Upper lobe of right lung (tissue), 1 donor: ENCODE results near the gene FAM193B. TPM values are rescaled to one million over a fixed set of nuclear protein-coding genes. Genes with fewer than 3 reads are reported as not detected.

Experiments used
- ATAC-seq: fragments of 200-7000 bp; cut with Tn5 transposase; one replicate; pipeline ENCODE4 v1.9.1; 2020; ENCODE audit warnings: mild to moderate bottlenecking, moderate library complexity
- DNase-seq: peaks from one replicate; pipeline ENCODE4 v3.0.0-alpha.2; 2020
- H3K27ac ChIP-seq: fragments of 200-600 bp; one replicate; pipeline ENCODE4 v1.8.0; 2022
- H3K27me3 ChIP-seq: fragments of 200-600 bp; one replicate; pipeline ENCODE4 v1.8.0; 2022; ENCODE audit warnings: mild to moderate bottlenecking
- H3K36me3 ChIP-seq: fragments of 200-600 bp; one replicate; pipeline ENCODE4 v1.8.0; 2022
- H3K4me1 ChIP-seq: fragments of 200-600 bp; one replicate; pipeline ENCODE4 v1.8.0; 2022
- H3K4me3 ChIP-seq: fragments of 200-600 bp; one replicate; pipeline ENCODE4 v1.8.0; 2022; ENCODE audit warnings: mild to moderate bottlenecking
- H3K9me3 ChIP-seq: fragments of 200-600 bp; one replicate; pipeline ENCODE4 v1.8.0; 2022
- intact Hi-C: fragments of 100-400 bp; cut with DNase I; formaldehyde crosslinking; loops from one replicate; pipeline ENCODE4 v1.11.0; 2022
- total RNA-seq: library from RNA; stranded (reverse); fragmentation: NEBNext Ultra II Directional; extraction: Animal tissue kit (Norgen Biotek cat#: 25700); gene quantifications from one replicate; pipeline ENCODE4 v1.2.1, GENCODE V29; 2021
- TF ChIP-seq, protein P1 (sequence below): fragments of 200-600 bp; IDR thresholded peaks from one replicate; pipeline ENCODE4 v1.8.0; 2022; ENCODE audit warnings: antibody characterized with exemption
- donor health status: DM: no; HTN: yes; CAD: no; lungs with severe emphysema.

The FAM193B gene
- total RNA-seq, 1 donor from 2014 or later, result 76.3 TPM

DNA sequence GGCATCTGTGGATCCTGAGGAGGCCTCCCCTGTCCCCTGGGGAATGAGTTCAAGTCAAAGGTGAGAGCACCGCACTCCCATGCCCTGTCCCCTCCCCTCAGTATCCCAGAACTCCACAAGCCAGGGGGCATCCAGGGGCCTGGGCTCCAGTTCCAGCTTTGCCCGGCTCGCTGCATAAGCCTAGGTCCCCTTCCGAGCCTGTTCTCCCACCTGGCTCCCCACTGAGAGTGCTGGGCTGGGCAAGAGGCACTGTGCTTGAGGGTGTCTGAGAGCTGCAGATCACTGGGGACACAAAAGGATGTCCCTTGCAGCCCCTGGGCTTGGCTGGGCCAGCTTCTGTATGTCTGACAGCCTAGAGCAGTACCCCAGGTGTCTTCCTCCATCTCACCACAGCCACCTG is 49.3 kb downstream of the FAM193B start:
- Histone ChIP-seq H3K4me3 (no peak overlapping the region), H3K27me3 (no peaks in the 10 kb centered on the region), H3K9me3 (no peaks in the 10 kb centered on the region), H3K4me1 (peaks cover 4% of the 10 kb centered on the region), H3K36me3 (no peaks in the 10 kb centered on the region), H3K27ac (no peak overlapping the region)
- TF ChIP-seq, protein P1, sequence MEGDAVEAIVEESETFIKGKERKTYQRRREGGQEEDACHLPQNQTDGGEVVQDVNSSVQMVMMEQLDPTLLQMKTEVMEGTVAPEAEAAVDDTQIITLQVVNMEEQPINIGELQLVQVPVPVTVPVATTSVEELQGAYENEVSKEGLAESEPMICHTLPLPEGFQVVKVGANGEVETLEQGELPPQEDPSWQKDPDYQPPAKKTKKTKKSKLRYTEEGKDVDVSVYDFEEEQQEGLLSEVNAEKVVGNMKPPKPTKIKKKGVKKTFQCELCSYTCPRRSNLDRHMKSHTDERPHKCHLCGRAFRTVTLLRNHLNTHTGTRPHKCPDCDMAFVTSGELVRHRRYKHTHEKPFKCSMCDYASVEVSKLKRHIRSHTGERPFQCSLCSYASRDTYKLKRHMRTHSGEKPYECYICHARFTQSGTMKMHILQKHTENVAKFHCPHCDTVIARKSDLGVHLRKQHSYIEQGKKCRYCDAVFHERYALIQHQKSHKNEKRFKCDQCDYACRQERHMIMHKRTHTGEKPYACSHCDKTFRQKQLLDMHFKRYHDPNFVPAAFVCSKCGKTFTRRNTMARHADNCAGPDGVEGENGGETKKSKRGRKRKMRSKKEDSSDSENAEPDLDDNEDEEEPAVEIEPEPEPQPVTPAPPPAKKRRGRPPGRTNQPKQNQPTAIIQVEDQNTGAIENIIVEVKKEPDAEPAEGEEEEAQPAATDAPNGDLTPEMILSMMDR, result no peak
- DNase-seq (no peak), ATAC-seq (no peak)
- intact Hi-C loops, result no loop called here

DNA sequence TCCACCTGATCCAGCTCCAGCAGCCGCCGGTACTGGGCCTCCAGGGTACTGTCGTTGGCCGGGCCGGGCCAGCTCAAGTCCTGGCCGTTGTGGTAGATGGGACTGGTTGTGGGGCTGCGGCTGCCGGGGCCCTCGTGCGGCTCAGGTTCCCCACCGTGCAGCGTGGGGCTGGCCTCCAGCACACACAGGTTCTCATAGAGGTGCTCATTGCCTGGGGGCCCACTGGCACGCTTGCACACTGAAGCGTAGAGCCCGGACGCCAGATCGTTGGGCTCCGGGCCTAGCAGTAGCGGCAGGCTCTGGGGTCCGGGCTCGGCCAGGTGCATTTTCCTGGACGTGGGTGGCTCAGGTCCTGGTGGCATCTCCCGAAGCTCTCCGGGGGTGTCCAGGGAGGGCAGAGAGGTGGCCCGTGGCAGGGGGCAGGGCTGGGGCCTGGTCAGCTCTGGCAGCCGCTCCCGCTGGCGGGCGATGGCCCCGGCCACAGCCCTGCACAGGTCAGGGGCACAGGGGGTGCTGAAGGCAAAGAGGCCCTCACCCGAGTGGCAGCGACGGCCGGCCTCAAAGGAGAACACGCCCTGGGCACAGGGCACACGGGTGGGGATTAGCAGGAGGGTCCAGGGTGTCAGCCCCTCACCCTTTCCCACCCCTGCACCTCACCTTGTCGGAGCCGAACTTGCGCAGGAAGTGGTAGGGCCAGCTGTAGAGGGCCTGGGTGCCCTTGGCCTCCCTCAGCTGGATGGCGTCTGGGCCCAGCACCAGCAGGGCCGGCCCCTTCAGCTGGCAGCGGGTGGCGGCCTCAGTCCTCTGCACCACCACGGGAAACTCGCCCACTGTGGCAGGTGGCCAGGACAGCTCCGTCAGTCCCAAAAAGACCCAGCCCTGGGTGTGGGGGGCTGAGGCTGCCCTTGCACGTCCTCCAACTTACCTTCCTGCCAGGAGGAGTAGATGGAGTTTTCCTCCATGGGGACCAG is 50.0 kb downstream of the FAM193B start:
- H3K4me1 ChIP-seq, result peaks cover 4% of the 10 kb centered on the region
- intact Hi-C loops, result loop anchor here (5.0 kb wide), 1 partner anchor 112 kb away; no protein-coding TSS in a partner anchor
- no peak overlapping the region for H3K27ac ChIP-seq
- H3K4me3 ChIP-seq, result no peak overlapping the region
- H3K27me3 ChIP-seq, result no peaks in the 10 kb centered on the region
- ATAC-seq (no peak), DNase-seq (no peak)
- H3K9me3 ChIP-seq, result no peaks in the 10 kb centered on the region
- H3K36me3 ChIP-seq, result no peaks in the 10 kb centered on the region
- TF ChIP-seq, protein P1, result no peak

DNA sequence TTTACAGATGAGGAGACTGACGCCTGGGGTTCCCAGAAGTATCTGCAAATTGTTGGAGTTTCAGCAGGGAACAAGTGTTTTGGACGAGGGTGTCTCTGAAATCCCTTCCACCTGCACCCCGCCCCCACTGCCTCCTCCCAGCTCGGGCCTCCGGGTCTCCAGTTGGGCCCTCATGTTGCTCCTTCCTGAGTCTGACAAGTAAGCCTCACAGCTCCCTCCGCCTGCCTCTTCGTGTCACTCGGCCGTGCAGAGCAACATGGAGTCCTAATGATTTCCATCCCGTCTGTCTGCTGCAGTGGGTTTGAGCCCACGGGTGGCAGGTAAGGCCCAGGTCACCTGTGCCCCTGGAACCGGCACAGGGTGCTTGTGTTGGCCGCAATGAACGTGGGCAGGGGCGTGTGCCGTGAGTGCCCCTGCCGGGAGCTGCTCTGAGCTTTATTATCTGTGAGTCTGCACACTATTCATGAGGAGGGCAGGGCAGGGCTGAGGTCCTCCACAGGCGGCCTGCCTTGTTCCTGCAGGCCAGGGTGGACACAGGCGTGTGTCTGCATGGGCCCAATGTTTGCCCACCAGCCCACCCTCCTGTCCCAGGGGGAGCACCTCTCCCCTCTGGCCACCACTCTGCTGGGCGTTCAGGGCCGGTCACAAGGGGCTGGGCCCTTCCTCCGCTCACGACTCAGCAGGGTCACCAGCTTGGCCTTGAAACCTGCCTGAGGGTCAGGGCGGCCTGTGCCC is 50.8 kb downstream of the FAM193B start:
- intact Hi-C loops, result loop anchor here (5.0 kb wide), 1 partner anchor 111 kb away; no protein-coding TSS in a partner anchor
- Histone ChIP-seq H3K27me3 (no peaks in the 10 kb centered on the region), H3K4me1 (peaks cover 7% of the 10 kb centered on the region), H3K4me3 (no peak overlapping the region), H3K27ac (no peak overlapping the region), H3K36me3 (no peaks in the 10 kb centered on the region), H3K9me3 (no peaks in the 10 kb centered on the region)
- DNase-seq, result no peak
- ATAC-seq, result no peak
- TF ChIP-seq, protein P1, result no peak

DNA sequence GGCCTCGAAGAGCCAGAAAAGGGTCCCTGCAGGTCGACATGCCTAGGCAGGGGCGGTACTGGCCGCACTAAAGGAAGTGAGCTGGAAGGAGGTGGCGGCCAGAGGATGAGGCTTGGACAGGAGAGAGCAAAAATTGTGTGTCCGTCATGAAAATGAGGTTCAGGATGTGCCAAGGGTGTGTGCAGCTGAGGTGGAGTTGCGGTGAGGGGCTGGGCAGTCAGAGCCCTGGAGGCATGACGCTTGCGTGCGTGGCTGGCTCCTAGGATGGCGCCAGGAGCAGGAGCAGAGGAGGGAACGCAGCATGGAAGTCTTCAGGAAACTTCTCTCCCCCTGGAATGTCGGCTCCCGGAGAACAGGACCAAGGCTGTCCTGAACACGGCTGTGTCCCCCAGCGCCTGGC is 51.5 kb downstream of the FAM193B start:
- DNase-seq (no peak), ATAC-seq (no peak)
- Histone ChIP-seq H3K9me3 (no peaks in the 10 kb centered on the region), H3K27me3 (no peaks in the 10 kb centered on the region), H3K27ac (no peak overlapping the region), H3K36me3 (no peaks in the 10 kb centered on the region), H3K4me3 (no peak overlapping the region), H3K4me1 (peaks cover 13% of the 10 kb centered on the region)
- intact Hi-C loops, result loop anchor here (5.0 kb wide), 1 partner anchor 111 kb away; no protein-coding TSS in a partner anchor
- TF ChIP-seq, protein P1, result no peak

DNA sequence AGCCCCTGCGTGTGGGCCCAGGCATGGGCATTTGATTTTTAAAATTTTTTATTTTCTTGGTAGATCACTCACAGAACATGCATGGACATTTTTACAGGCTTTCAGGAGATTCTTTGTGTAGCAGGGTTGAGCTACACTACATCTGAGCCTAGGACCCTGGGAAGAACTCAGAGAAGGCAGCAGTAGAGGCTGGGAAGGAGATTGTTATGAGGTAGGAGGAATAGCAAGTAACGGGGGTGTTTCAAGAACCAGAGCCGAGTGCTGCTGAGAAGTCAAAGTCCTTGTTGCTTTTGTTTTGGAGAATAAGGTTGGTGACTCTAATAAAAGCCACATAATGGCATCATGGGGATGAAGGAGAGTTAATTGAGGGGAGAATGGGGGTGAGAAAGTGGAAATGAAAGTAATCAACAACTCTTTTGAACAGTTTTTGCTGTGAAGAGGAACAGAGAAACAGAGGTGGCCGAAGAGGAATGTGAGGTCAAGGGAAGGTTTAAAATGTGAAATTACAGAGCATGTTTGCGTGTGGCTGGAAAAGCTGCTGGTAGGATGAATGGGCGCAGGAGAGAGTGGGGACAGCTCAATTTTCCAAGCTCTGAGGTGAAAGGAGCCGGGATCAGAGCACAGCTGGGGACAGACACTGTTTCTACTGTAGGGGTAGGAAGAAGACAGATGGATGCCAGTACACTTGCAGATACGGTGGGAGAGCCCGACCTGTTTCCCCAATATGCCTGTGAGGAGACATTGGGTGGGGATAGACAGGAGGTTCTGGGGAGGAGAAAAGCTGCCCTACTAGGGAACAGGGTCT is 52.3 kb downstream of the FAM193B start:
- ATAC-seq, result no peak
- intact Hi-C loops, result loop anchor here (5.0 kb wide), 1 partner anchor 110 kb away; no protein-coding TSS in a partner anchor

More for the DNA sequence above, 52.3 kb downstream of the FAM193B start:
- no peak overlapping the region for H3K27ac ChIP-seq
- DNase-seq, result no peak
- TF ChIP-seq, protein P1, result no peak
- H3K36me3 ChIP-seq, result no peaks in the 10 kb centered on the region
- peaks cover 14% of the 10 kb centered on the region for H3K4me1 ChIP-seq
- H3K9me3 ChIP-seq, result no peaks in the 10 kb centered on the region
- H3K27me3 ChIP-seq, result no peaks in the 10 kb centered on the region
- H3K4me3 ChIP-seq, result no peak overlapping the region
